Activated CD8-positive, alpha-beta T cell treated with anti-CD3 and anti-CD28 coated beads, Interleukin-2, amount 10 ng/mL, durations not matched to agents 7 days and 5 days (primary cell): ENCODE measurements around the gene TMEM37. TPM values are rescaled to one million over a fixed set of nuclear protein-coding genes. Genes with fewer than 3 reads are reported as not detected.

Source experiments
- ATAC-seq: fragments of 150-1000 bp; cut with Tn5 transposase; one replicate; pipeline ENCODE4 v1.10.0; 2021; ENCODE audit warnings: moderate library complexity
- CTCF ChIA-PET: fragments of 350-600 bp; sonication (Branson Sonifier 250); formaldehyde crosslinking; loops from one replicate; lab custom pipeline; 2021; ENCODE audit warnings: antibody characterized with exemption; lab: Charles Lee
- POLR2A ChIA-PET: fragments of 350-600 bp; sonication (Branson Sonifier 250); formaldehyde crosslinking; loops from one replicate; lab custom pipeline; 2021; ENCODE audit warnings: antibody characterized with exemption; lab: Charles Lee
- DNase-seq: peaks from one replicate; pipeline ENCODE4 v3.0.0-alpha.2; 2020
- H3K27ac Mint-ChIP-seq: one replicate; pipeline ENCODE4 v1.8.0; 2021; ENCODE audit warnings: mild to moderate bottlenecking, mixed read lengths
- H3K27me3 Mint-ChIP-seq: one replicate; pipeline ENCODE4 v1.8.0; 2021; ENCODE audit warnings: low read depth, mixed read lengths
- H3K36me3 Mint-ChIP-seq: one replicate; pipeline ENCODE4 v1.8.0; 2021; ENCODE audit warnings: low read depth, mixed read lengths
- H3K4me1 Mint-ChIP-seq: one replicate; pipeline ENCODE4 v1.8.0; 2021; ENCODE audit warnings: low read depth, mixed read lengths
- H3K4me3 Mint-ChIP-seq: one replicate; pipeline ENCODE4 v1.8.0; 2021; ENCODE audit warnings: mild to moderate bottlenecking, mixed read lengths
- H3K9me3 Mint-ChIP-seq: one replicate; pipeline ENCODE4 v1.8.0; 2022; ENCODE audit warnings: mixed read lengths; ENCODE audit not compliant: insufficient read depth
- total RNA-seq, 2 experiments: library from RNA; stranded (reverse); gene quantifications; one replicate each; pipeline ENCODE4 v1.2.3, GENCODE V29; 2021

TMEM37 gene
- total RNA-seq, 2 experiments from 2014 or later: not detected

DNA sequence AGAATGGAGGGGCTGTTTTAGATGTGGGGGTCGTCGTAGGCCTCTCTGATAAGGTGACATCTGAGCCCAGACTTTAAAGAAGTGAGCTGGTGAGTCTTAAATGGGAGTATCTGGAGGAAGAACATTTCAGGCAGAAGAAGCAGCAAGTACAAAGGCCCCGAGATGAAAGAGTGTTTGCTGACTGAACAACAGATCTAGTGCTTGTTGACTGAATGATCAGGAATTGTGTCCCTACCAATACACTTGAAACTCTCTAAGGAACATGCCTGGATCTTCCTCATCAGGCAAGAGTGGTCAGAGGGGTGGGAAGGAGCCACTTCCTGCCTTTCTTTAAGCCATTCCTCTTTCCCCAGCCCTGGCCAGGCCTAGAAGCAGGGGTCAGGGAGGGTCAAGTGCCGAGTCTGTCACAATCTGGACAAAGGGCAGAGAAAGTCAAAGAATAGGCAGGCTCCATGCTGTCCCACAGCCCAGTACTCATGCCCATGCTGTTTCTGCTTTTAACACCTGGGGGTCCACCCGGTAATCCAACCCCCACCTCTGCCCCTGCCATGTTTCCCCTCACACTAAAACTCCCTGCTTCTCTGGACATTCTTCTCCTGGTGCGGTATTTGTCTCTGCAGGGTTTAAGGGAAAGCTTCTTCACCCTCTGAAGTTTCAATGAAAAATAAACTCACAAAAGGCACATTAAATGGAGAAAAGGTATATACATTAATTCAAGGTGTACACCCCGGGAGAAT lies 3.0 kb upstream of the TMEM37 start:
- no peak overlapping the region for H3K4me3 Mint-ChIP-seq
- H3K9me3 Mint-ChIP-seq: no peaks in the 10 kb centered on the region
- peaks cover 5% of the 10 kb centered on the region for H3K4me1 Mint-ChIP-seq
- ChIA-PET POLR2A (no interaction called here), CTCF (no interaction called here)
- H3K36me3 Mint-ChIP-seq: no peaks in the 10 kb centered on the region
- peaks cover 44% of the 10 kb centered on the region for H3K27me3 Mint-ChIP-seq
- ATAC-seq (no peak), DNase-seq (no peak)
- H3K27ac Mint-ChIP-seq: no peak overlapping the region

DNA sequence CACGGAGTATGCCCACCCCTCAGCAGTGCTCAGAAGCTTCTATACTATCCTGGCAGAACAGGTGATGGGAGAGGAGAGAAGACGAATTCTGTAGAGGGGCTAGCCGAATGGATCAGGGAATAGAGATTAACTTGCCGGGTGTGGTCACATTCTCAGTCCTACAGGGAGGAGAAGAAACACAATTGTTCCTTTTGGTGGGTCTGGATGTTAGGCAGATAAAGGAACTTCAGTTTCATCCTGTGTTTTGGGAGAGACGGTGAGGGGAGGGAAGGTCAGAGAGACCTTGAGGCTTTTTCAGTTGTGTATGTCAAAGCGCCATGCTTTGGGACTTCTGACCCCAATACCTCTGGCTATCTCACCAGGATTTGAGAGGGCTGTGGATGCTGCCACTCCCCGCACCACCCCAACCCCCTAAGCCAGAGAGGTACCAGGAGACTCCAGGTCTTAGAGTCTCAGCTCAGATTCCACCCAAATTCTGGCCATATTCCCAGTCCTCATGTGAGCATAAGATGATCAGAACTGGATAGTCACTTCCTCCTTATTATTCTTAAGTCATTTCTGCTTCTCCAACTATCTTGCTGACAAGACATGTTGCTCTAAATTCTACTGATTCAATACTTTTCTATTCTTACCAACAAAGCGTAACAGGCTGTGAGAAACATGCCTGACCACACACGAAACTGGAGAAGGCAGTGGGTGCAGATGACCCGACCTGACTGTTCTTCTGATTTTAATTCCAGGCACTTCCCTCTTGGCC lies 2.3 kb upstream of the TMEM37 start:
- Mint-ChIP-seq H3K27ac (no peak overlapping the region), H3K4me1 (peaks cover 5% of the 10 kb centered on the region), H3K9me3 (no peaks in the 10 kb centered on the region), H3K4me3 (no peak overlapping the region), H3K36me3 (no peaks in the 10 kb centered on the region), H3K27me3 (peaks cover 49% of the 10 kb centered on the region)
- DNase-seq (no peak), ATAC-seq (no peak)
- ChIA-PET CTCF (no interaction called here), POLR2A (no interaction called here)

DNA sequence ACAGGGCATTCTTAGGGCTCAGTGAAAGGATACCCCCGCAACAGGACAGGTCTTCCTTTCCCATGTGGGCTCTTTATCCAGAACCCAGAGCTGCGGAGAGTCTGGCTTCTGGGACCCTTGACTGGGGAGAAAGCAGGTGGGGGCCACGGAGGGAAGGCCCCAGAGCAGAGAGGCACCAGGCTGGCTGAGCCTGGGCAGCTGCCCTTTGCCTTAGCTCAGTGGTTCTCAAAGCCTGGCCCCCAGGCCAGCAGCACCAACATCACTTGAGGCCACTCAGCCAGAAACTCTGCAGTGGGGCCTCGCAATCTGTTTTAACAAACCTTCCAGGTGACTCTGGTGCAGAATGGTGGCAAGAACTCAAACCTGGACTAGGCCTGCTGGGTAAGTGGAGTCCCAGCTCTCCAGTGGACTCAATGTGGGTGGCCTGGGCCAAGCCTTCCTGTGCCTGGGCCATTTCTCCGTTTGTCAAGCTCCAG lies 1.6 kb upstream of the TMEM37 start:
- CTCF ChIA-PET: no interaction called here
- H3K27me3 Mint-ChIP-seq: peaks cover 49% of the 10 kb centered on the region
- POLR2A ChIA-PET: no interaction called here

DNA sequence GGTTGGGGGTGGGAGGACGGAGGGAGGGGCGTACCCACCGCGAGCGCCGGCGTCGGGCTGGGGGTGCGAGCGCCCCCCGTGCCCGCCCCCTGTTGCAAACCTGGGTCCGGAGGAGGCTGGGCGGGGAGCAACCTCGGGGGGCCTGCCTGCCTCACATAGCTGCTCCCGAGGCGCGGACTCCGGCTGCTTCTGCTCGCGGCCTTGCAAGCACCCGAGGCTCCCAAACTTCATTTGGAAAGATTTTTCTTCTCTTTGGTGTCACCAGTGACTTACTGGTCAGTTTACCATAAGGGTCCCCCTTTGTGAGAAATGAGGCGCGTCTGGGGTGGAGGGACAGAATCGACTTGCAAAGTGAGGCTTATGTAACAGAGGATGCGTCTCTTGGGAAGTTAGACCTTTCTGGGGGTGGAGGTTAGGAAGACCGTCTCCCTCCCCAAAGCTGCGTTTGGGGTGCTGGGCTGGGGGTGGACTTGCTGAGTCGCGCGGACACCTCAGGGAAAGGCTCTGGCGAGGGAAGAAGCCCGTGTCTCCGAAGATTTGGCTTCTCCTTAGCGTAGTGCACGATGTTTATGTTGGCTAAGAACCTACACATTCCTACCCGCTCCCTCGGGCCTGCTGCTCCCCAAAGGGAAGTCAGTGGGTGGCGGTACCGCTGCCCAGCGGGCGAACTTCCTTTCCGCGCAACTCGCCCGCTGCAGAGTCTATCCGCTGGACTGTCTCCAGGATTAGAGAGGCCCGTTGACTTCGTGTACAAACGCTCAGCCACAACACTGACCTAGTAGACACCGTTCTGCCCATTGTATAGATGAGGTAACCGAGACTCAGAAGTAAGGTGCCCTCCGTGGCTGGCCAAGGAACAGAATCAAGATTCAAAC lies 559 bp downstream of the TMEM37 start:
- Mint-ChIP-seq H3K9me3 (no peaks in the 10 kb centered on the region), H3K4me3 (no peak overlapping the region), H3K36me3 (no peaks in the 10 kb centered on the region), H3K4me1 (peaks cover 5% of the 10 kb centered on the region), H3K27me3 (peaks cover 47% of the 10 kb centered on the region), H3K27ac (no peak overlapping the region)
- POLR2A ChIA-PET: no interaction called here
- DNase-seq (no peak), ATAC-seq (no peak)
- CTCF ChIA-PET: no interaction called here

More for the DNA sequence above, 1.6 kb upstream of the TMEM37 start:
- H3K9me3 Mint-ChIP-seq: no peaks in the 10 kb centered on the region
- no peaks in the 10 kb centered on the region for H3K36me3 Mint-ChIP-seq
- no peak overlapping the region for H3K4me3 Mint-ChIP-seq
- no peak for DNase-seq
- H3K4me1 Mint-ChIP-seq: peaks cover 5% of the 10 kb centered on the region
- no peak overlapping the region for H3K27ac Mint-ChIP-seq
- no peak for ATAC-seq

DNA sequence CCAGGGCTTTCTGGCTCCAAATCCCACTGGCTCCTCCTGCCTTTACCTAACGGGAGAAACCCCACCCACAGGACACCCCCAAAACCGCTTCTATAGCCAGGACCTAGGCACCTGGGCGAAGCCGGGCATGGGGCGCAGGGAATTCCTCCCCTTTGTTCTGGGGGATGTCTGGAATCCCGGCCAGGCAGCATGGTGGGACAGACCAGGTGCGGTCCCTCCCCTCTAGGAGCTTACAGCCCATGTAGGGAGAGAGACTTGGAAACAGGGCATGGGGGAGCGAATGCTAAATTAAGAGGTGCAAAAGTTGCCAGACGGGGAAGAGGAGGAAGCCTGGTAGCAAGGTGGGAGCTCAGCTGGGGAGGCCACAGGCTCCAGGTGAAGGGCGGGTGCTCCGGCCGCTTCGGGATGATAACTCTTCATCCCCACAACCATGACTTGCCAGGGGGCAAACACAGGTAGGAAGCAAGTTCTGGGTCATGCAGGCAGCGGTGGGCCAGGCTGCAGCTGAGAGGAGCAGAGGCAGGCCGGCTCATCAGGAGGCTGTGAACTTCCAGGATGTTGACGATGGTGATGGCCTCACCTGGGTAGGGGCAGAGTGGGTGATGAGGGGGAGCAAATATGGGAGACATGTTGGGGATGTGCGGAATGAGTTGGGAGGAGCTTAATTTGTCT lies 1.3 kb downstream of the TMEM37 start:
- CTCF ChIA-PET: no interaction called here
- Mint-ChIP-seq H3K9me3 (no peaks in the 10 kb centered on the region), H3K4me3 (no peak overlapping the region), H3K27ac (no peak overlapping the region), H3K4me1 (peaks cover 5% of the 10 kb centered on the region), H3K27me3 (peaks cover 39% of the 10 kb centered on the region), H3K36me3 (no peaks in the 10 kb centered on the region)
- POLR2A ChIA-PET: no interaction called here
- DNase-seq (no peak), ATAC-seq (no peak)

DNA sequence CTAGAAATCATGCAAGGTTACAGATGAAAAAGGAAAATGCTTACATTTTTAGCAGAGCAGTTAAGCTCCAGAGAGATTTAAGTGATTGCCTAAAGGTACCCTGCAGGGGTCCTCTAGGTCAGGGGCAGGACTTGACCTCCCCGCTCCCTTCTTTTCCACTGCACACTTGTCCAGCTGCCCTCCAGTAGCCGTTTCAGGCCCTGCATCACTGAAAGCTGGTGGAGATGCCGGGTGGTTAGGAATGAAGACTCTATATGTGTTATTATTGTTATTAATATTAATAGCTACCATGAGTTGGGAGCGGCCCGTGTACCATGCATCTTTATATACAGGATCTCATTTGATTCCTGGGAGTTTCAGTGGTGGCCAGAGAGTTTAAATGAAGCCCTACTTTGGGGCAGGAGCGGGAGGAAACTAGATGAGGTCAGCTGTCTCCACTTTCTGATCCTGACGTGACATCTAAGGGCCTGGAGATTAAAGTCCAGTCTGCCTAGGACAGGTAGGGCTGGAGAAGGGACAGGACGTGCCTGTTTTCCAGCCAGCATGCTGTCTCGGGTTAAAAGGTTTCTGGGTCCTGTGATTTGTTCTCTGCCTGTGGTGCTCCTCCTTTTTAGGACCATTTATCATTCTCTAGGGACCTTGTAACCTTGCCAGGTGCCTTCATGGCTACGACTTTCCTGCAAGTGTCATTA lies 2.1 kb downstream of the TMEM37 start:
- ATAC-seq (no peak), DNase-seq (no peak)
- Mint-ChIP-seq H3K4me1 (peaks cover 5% of the 10 kb centered on the region), H3K27me3 (peaks cover 39% of the 10 kb centered on the region), H3K36me3 (no peaks in the 10 kb centered on the region), H3K9me3 (no peaks in the 10 kb centered on the region), H3K27ac (no peak overlapping the region), H3K4me3 (no peak overlapping the region)
- ChIA-PET POLR2A (no interaction called here), CTCF (no interaction called here)

DNA sequence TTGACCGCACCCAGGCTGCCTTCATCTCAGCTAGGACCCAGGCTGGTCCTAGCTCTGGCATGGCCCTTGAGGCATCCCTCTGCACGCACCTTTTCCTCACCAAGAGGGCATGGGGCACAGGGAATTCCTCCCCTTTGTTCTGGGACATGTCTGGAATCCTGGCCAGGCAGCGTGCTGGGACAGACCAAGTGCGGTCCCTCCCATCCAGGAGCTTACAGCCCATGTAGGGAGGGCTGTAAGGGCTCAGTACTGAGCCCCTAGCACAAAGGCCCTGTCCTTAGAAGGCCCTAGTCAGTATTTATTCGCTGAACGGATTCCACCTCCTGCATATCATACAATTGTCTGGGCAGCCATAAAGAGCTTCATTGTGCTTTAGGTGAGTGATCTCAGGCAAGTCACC lies 3.0 kb downstream of the TMEM37 start:
- ChIA-PET CTCF (interaction anchor here (0.5 kb wide), 1 partner anchor 888 kb away, joined by 4 read pairs; no protein-coding TSS in a partner anchor), POLR2A (no interaction called here)
- ATAC-seq (no peak), DNase-seq (no peak)
- Mint-ChIP-seq H3K9me3 (no peaks in the 10 kb centered on the region), H3K27ac (no peak overlapping the region), H3K36me3 (no peaks in the 10 kb centered on the region), H3K27me3 (peaks cover 37% of the 10 kb centered on the region), H3K4me3 (no peak overlapping the region), H3K4me1 (peaks cover 5% of the 10 kb centered on the region)

DNA sequence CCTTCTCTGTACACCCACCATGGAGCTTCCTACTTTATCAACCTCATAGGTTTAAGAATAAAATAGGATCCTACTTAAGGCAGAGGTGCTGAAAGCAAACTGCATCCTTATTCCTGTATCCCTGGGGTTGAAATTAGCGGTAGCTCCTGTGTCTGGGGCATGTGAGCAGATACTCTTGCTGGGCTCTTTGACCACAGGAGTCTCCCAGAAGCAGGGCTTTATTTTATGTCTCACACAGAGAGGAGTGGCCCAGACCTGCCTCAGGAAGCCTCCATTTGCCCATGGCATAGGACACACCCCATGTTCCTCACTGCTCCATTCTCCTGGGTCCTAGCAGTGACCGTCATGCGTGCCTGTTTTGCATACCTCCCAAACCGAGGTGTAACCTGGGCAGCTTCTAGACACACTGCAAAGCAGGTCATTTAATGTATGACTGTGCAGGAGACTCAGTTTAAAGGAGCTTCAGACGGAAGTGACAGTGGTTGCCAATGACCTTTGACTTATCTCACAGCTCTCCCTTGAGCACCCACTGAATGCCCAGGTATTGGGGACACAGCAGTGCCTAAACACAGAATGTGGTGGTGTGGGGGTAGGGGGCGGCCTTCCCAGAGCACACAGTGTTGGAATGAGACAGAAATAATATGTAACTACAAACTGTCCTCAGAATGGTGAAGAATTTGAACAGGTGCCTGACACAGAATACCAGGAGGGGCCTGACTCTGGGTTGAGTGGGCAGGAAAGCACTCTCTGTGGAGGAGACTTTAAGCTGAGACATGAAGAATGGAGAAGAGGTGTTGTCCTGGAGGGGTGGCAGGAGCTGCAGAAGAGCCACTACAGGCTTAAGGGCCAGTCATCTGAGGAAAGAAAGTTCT lies 3.7 kb downstream of the TMEM37 start:
- Mint-ChIP-seq H3K4me3 (no peak overlapping the region), H3K27me3 (peaks cover 33% of the 10 kb centered on the region), H3K4me1 (peaks cover 5% of the 10 kb centered on the region), H3K9me3 (no peaks in the 10 kb centered on the region), H3K36me3 (no peaks in the 10 kb centered on the region), H3K27ac (no peak overlapping the region)
- DNase-seq: no peak
- ChIA-PET CTCF (interaction anchor here (0.5 kb wide), 1 partner anchor 889 kb away, joined by 4 read pairs; no protein-coding TSS in a partner anchor), POLR2A (no interaction called here)
- ATAC-seq: no peak

DNA sequence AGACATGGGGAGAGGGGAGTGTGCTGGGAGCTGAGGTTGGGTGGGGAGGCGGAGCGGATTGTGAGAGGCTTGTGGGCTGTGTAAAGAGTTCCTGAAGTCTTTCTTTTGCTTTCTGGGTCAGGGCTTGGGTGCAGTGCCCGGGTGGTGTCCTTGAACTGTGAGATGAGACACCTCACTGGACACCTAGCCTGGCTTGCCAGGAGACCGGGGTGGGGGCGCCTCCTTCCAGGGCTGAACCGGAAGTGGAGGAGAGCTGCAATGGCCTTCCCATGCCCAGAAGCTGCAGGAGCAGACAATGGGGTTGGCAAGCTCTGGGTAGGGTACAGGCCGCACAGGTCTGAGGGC lies 4.3 kb downstream of the TMEM37 start:
- no peaks in the 10 kb centered on the region for H3K36me3 Mint-ChIP-seq
- no peak overlapping the region for H3K4me3 Mint-ChIP-seq
- ChIA-PET CTCF (no interaction called here), POLR2A (no interaction called here)
- H3K27ac Mint-ChIP-seq: no peak overlapping the region
- peaks cover 5% of the 10 kb centered on the region for H3K4me1 Mint-ChIP-seq
- ATAC-seq: no peak
- H3K9me3 Mint-ChIP-seq: no peaks in the 10 kb centered on the region
- no peak for DNase-seq
- H3K27me3 Mint-ChIP-seq: peaks cover 27% of the 10 kb centered on the region

DNA sequence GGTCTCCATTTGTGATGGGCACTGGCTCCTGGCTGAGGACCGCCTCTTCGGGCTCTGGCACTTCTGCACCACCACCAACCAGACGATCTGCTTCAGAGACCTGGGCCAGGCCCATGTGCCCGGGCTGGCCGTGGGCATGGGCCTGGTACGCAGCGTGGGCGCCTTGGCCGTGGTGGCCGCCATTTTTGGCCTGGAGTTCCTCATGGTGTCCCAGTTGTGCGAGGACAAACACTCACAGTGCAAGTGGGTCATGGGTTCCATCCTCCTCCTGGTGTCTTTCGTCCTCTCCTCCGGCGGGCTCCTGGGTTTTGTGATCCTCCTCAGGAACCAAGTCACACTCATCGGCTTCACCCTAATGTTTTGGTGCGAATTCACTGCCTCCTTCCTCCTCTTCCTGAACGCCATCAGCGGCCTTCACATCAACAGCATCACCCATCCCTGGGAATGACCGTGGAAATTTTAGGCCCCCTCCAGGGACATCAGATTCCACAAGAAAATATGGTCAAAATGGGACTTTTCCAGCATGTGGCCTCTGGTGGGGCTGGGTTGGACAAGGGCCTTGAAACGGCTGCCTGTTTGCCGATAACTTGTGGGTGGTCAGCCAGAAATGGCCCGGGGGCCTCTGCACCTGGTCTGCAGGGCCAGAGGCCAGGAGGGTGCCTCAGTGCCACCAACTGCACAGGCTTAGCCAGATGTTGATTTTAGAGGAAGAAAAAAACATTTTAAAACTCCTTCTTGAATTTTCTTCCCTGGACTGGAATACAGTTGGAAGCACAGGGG lies 5.5 kb downstream of the TMEM37 start:
- peaks cover 21% of the 10 kb centered on the region for H3K27me3 Mint-ChIP-seq
- no peak overlapping the region for H3K4me3 Mint-ChIP-seq
- no peak for DNase-seq
- POLR2A ChIA-PET: no interaction called here
- CTCF ChIA-PET: no interaction called here
- H3K27ac Mint-ChIP-seq: no peak overlapping the region
- ATAC-seq: no peak
- H3K9me3 Mint-ChIP-seq: no peaks in the 10 kb centered on the region
- H3K36me3 Mint-ChIP-seq: no peaks in the 10 kb centered on the region
- peaks cover 3% of the 10 kb centered on the region for H3K4me1 Mint-ChIP-seq
